Measurements from ENCODE around the gene SRSF5. TPM values are rescaled to one million over a fixed set of nuclear protein-coding genes. Genes with fewer than 3 reads are reported as not detected.
"Not testable (repeated sequence)": the region's sequence is repeated elsewhere in the genome, so short reads cannot be mapped to it uniquely, and the experiment has no call there.

Gene SRSF5
- 155 and 195 TPM in 2 replicates for total RNA-seq

GRCh38 chr14:69766984-69767368 lies at the start of gene SRSF5:
TSS of gene SRSF5 (plus strand) at chr14:69767142. CDS start at chr14:69768157, 1,015 bp downstream.
- peak; percentile 98 for DNase-seq

- DNase-seq = not testable (repeated sequence)
These were observed 48.3 kb upstream of the SRSF5 start for GRCh38 chr14:69718614-69719013.

DNA sequence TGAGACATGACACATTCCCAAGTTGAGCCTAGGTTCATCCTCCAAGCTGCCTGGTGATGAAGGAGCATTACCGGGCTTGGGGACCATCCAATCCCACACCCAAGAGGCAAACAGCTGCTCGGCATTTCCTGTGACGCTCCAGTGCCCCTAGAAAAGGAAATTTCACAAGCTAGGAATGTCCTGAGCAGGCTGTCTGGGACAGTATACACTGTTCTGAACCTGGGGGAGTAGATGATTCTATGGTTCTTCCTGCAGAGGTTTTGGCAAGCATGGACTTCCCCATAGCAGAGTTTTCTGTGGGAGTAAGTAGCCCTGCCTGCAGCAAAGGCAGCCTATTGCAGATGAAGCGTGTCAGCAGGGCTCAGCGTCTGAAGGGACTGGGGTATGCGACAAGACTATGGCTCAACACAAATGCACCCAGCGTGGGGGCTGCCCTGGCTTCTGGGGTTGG lies 47.4 kb upstream of the SRSF5 start:
- peak; percentile 95 for DNase-seq

- no peak for DNase-seq
These were observed 46.0 kb upstream of the SRSF5 start for GRCh38 chr14:69720912-69721311.

DNA sequence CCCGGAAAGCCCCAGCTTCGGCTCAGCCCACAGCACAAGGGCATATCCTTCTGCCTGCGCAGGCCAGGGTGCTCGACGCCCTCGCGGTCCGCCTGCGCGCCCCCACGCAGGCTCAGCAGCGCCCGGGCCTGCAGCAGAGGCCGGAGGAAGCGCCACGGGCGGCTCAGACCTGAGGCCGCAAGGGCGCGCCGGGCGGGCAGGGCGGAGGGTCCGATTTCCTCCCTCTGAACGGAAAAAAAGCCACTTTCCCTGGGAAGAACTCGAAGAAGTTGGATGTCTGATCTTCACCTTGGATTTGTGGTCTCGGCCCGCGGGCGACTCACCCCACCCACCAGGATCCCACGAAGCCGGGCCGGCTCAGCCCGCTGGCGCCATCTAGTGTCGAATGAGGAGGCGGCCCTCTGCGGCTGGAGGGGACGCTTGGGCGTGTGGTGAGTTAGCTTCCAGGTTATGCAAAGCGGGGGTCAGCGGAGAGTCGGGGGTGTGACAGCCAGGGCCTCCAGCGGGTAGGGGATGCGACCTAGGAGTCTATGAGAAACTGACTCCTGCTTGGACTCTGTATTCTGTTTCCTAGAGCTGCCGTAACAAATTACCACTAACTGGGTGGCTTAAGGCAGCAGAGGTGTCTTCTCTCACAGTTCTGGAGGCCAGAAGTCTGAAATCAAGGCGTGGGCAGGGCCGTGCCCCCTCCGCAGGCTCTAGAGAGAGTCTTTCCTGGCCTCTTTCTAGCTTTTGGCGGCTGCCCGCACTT lies 40.0 kb upstream of the SRSF5 start:
- DNase-seq = peak; percentile 89

DNA sequence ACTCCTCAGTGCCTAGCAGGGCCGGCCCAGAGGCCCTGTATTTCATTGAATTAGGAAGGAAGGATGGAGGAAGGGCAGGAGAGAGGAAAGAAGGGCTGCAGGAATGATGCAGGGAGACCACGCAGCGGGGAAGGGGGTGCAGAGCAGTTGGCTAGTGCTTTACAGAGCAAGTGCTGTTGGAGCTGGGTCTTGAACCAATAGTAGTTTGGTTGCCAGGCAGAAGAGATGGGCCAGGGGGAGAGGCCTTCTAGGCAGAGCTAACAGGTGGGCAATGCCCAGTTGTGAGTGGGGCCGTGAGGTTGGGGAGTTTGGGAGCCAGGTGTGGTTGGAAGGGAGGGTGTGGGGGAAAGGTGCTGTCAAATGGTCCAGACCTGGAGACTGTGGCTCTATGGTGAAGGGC lies 39.1 kb upstream of the SRSF5 start:
- peak; percentile 27 for DNase-seq

DNA sequence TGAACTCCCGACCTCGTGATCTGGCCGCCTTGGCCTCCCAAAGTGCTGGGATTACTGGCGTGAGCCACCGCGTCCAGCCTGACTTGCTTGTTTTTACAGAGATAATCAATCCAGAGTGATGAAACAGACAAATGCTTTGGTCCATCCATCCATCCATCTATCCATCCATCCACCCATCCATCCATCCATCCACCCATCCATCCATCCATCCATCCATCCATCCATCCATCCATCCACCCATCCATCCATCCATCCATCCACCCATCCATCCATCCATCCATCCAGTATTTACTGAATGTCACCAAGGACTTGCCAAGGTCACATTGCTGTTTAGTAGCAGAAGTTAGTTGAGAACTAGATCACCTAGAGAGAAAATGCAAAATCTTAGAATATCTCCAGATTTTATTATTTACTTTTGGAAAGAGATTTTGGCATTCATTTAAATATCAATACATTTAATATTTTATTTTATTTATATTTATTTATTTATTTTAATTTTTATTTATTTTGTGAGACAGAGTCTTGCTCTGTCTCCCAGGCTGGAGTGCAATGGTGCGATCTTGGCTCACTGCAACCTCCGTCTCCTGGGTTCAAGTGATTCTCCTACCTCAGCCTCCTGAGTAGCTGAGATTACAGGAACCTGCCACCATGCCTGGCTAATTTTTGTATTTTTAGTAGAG lies 34.9 kb upstream of the SRSF5 start:
- DNase-seq = not testable (repeated sequence)

GRCh38 chr14:69736405-69736804 lies 30.5 kb upstream of the SRSF5 start:
- DNase-seq = not testable (repeated sequence)

GRCh38 chr14:69741055-69741454 lies 25.9 kb upstream of the SRSF5 start:
- DNase-seq = no peak

- no peak for DNase-seq
These were observed 17.0 kb upstream of the SRSF5 start for GRCh38 chr14:69749956-69750355.

GRCh38 chr14:69750495-69750894 lies 16.4 kb upstream of the SRSF5 start:
- no peak for DNase-seq

DNA sequence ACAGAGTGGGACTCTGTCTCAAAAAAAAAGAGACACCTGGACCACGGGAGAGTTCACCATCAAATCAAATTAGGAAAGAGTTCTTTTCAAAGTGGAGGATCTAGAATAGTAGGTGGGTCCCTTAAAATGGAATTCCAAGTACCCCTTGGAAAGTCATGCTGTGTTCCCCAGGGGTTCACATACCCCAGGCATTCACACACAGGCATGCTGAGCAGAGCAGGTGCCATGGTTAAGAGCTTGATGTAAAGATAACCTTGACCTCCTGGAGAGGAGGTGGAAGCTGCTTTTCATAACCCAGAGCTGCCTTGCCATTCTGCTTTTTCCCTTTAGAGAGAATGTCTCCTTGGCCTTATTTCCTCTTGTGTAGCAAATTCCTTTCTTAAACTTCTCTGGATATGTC lies 14.2 kb upstream of the SRSF5 start:
- DNase-seq = no peak

GRCh38 chr14:69753860-69754259 lies 13.1 kb upstream of the SRSF5 start:
- no peak for DNase-seq

- no peak for DNase-seq
These were observed 12.5 kb upstream of the SRSF5 start for GRCh38 chr14:69754487-69754886.

DNA sequence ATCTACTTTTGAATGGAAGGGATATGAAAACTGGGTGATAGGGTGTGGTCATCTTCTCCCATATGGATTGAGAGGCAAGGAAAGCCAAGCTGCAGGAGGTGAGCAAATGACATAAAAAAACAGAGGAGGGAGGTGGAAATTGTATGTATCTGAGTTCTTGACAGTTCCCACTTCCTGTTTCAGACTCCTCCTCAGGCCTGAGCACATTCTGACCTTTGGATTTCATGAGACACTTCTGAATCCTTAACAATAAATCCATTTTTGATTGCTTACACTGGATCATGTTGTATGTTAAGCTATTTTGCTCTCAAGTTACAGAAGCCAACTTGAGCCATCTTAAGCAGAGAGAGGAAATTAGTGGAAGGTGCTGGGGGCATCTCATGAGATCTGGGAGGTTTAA lies 11.6 kb upstream of the SRSF5 start:
- no peak for DNase-seq

- no peak for DNase-seq
These were observed 11.2 kb upstream of the SRSF5 start for GRCh38 chr14:69755784-69756183.

DNA sequence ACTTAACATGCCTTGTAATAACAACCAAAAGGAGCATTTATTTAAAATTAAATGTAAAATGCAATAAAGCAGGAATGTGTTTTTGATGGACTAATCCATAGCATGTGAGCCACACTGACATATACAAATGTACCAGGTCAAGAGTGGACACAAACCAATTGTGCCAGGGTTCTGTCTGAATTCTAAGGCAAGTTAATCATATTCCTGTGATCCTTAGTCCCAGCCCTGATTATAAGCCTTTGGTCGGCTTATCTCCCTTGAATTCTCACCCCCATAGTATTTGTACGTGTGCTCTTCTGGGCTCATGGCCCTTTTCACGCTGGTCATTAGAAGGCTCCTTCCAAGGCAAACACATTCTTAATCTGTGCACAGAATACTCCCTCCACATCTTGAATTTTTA lies 10.6 kb upstream of the SRSF5 start:
- no peak for DNase-seq

DNA sequence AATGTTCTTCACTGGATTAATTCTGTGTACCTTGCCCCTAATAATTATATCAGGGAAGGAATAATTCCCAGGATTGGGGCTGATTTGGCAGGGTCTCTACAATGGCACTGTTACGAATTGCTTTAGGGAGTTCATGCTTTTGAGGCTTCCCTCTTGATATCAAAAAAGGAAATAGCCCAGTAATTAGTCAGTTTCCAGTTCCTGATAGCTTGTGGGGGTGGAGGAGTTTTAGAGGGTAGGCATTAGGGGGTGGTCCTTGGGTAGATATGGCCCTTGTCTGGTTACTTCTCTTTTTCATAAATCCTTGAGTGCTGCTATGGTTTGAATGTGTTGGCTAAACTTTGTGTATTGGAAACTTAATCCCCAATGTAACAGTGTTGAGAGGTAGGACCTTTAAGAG lies 6.1 kb upstream of the SRSF5 start:
- DNase-seq = peak; percentile 75

- DNase-seq = peak; percentile 66
These were observed 3.0 kb upstream of the SRSF5 start for GRCh38 chr14:69763761-69764510.

- peak; percentile 95 for DNase-seq
These were observed 542 bp downstream of the SRSF5 start for GRCh38 chr14:69767369-69767999.

DNA sequence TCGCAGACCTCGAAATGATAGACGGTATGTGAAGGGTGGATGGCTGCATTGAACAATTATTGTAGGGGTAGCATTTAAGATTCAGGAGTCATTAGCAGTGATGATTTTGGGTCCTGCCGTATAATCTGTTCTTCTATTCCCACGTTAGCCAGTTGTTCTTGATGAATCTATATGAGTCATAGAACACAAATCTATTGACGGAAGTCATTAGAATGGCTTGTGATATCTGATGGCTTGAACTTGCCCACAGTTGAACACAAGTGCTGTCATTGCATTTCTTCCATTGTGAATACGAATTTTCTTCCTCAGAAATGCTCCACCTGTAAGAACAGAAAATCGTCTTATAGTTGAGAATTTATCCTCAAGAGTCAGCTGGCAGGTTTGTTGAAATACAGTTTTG lies 1.9 kb downstream of the SRSF5 start:
- peak; percentile 85 for DNase-seq

DNA sequence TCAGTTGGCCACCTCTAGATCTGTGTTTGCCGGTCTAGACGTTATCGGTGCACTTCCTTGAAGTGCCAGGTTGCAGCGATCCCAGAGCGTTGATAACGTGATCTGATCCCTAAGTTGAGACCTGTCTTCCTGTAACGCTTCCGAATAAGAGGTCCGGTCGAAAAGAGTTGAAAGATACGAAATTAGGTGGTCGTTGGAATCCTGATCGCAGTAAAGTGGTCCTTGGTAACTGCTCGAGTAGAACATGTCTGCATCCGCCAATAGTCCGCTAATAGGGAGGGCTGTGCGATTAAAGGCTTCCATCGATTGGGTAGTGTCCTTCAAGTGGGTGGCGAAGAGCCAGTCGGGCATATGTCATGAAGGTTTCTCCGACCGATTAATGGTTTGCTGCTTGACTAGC lies 2.7 kb downstream of the SRSF5 start:
- no peak for DNase-seq

DNA sequence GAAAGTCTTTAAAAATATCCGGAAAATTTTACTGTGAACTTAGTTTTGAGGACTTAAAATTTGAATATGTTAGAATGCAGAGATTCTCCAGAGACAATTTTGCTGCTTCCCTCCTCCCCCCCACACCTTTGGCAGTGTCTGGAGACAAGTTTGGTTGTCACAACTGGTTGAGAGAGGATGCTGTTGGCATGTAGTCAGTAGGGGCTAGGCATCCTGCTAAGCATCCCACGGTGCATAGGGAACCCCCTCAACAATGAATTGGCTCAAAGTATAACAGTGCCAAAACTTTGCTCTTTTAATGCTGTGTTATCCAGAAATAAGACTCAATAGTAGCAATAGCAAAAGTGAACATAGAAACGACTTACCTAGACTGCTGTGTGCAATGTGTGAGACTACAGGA lies 3.6 kb downstream of the SRSF5 start:
- DNase-seq = no peak

Measured in dermis blood vessel endothelial cell (primary cell).